Measurements from ENCODE around the gene ADNP. TPM values are rescaled to one million over a fixed set of nuclear protein-coding genes. Genes with fewer than 3 reads are reported as not detected.

The ADNP gene
- total and polyA plus RNA-seq, 2 donors from 2014 or later = 32.0 to 66.7 TPM

DNA sequence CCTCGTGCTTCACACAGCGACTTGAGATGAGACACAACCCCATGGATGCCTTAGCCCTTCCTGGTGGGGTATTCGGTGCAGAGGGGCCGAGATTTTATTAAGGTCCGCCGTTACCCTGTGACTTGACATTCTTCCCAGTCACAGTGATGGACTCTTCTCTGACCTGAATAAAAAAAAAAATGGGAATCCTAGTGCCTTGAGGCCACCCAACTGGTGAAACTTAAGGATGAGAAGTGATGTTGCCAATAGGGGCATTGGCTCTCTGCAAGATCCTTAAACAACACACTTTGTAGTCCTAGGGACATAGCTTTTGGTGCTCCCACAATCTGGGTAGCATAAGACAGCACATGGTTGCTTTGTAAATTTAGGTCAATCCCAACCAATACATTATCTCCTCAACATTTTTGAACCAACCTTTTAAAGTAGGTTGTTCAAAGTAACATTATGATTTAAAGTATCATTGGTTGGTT lies 814 bp upstream of the ADNP start:
- no peaks in the 10 kb centered on the region for H3K27me3 ChIP-seq (ENCODE audit: control insufficient read depth, insufficient read depth, low read length)
- FAIRE-seq = no peak
- H3K9ac ChIP-seq (ENCODE audit: low read length in 3 of 3) = peak overlapping the region in 2 of 3 donors; percentile 11 to 76
- peak overlapping the region; percentile 100 for H3K27ac ChIP-seq (ENCODE audit: low read depth in 2 of 2, low read length in 2 of 2)
- TF ChIP-seq, protein P1, sequence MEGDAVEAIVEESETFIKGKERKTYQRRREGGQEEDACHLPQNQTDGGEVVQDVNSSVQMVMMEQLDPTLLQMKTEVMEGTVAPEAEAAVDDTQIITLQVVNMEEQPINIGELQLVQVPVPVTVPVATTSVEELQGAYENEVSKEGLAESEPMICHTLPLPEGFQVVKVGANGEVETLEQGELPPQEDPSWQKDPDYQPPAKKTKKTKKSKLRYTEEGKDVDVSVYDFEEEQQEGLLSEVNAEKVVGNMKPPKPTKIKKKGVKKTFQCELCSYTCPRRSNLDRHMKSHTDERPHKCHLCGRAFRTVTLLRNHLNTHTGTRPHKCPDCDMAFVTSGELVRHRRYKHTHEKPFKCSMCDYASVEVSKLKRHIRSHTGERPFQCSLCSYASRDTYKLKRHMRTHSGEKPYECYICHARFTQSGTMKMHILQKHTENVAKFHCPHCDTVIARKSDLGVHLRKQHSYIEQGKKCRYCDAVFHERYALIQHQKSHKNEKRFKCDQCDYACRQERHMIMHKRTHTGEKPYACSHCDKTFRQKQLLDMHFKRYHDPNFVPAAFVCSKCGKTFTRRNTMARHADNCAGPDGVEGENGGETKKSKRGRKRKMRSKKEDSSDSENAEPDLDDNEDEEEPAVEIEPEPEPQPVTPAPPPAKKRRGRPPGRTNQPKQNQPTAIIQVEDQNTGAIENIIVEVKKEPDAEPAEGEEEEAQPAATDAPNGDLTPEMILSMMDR (IDR thresholded peaks at IDR 0.05; ENCODE audit: borderline replicate concordance, extremely low read depth, insufficient read depth) = no peak
- intact Hi-C loops (cut with DNase I) = no loop called here
- H3K4me1 ChIP-seq (ENCODE audit: control insufficient read depth in 2 of 3, insufficient read depth in 2 of 3, low read depth in 1 of 3, low read length in 3 of 3) = peaks cover 3 to 15% (median 12%) of the 10 kb centered on the region in 3 donors
- H3K4me3 ChIP-seq (ENCODE audit: low read length in 3 of 3) = peak overlapping the region in 2 of 3 donors; percentile 22 to 66
- no peaks in the 10 kb centered on the region for H3K9me3 ChIP-seq (ENCODE audit: control insufficient read depth in 2 of 3, insufficient read depth in 1 of 3, low read length in 3 of 3)
- no peak for DNase-seq
- peaks cover 0 to 13% (median 8%) of the 10 kb centered on the region in 3 donors for H3K36me3 ChIP-seq (ENCODE audit: control insufficient read depth in 2 of 3, insufficient read depth in 3 of 3, low read length in 3 of 3)

DNA sequence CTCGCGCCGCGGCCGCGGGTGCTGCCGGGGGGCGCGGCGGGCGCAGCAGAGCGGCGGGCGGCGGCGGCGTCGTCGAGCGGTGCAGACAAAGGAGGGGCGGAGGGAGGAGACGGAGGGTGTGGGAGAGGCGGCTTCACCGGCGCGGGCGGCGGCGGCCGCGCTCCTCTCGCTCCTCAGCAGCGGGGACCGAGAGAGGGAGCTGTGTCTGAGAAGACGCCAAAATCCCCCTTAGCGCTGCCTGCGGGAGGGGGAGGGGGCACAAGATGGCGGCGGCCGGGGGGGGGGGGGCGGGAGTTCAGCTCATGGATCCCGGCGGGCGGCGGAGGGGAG lies 296 bp downstream of the ADNP start:
- Histone ChIP-seq H3K27ac (ENCODE audit: low read depth in 2 of 2, low read length in 2 of 2) (peak overlapping the region; percentile 100), H3K4me3 (ENCODE audit: low read length in 3 of 3) (peak overlapping the region in 2 of 3 donors; percentile 61 to 66), H3K27me3 (ENCODE audit: control insufficient read depth, insufficient read depth, low read length) (no peaks in the 10 kb centered on the region), H3K4me1 (ENCODE audit: control insufficient read depth in 2 of 3, insufficient read depth in 2 of 3, low read depth in 1 of 3, low read length in 3 of 3) (peaks cover 3 to 15% (median 12%) of the 10 kb centered on the region in 3 donors), H3K9me3 (ENCODE audit: control insufficient read depth in 2 of 3, insufficient read depth in 1 of 3, low read length in 3 of 3) (no peaks in the 10 kb centered on the region), H3K36me3 (ENCODE audit: control insufficient read depth in 2 of 3, insufficient read depth in 3 of 3, low read length in 3 of 3) (peaks cover 0 to 9% (median 5%) of the 10 kb centered on the region in 3 donors), H3K9ac (ENCODE audit: low read length in 3 of 3) (peak overlapping the region in 2 of 3 donors; percentile 64 to 76)
- intact Hi-C loops (cut with DNase I) = no loop called here
- DNase-seq (no peak), FAIRE-seq (no peak)
- TF ChIP-seq, protein P1 (IDR thresholded peaks at IDR 0.05; ENCODE audit: borderline replicate concordance, extremely low read depth, insufficient read depth) = no peak

GRCh38 chr20:50930139-50930975 lies 880 bp downstream of the ADNP start:
- no peaks in the 10 kb centered on the region for H3K27me3 ChIP-seq (ENCODE audit: control insufficient read depth, insufficient read depth, low read length)
- DNase-seq (peak in 4 of 5 donors; percentile 20 to 89 (median 59)), FAIRE-seq (no peak)
- peak overlapping the region; percentile 69 to 88 for H3K27ac ChIP-seq (ENCODE audit: low read depth in 2 of 2, low read length in 2 of 2)
- H3K9ac ChIP-seq (ENCODE audit: low read length in 3 of 3) = peak overlapping the region; percentile 83 to 92 (median 88)
- H3K9me3 ChIP-seq (ENCODE audit: control insufficient read depth in 2 of 3, insufficient read depth in 1 of 3, low read length in 3 of 3) = no peaks in the 10 kb centered on the region
- intact Hi-C loops (cut with DNase I) = no loop called here
- peak overlapping the region; percentile 71 to 92 (median 88) for H3K4me3 ChIP-seq (ENCODE audit: low read length in 3 of 3)
- peaks cover 0 to 4% (median 4%) of the 10 kb centered on the region in 3 donors for H3K36me3 ChIP-seq (ENCODE audit: control insufficient read depth in 2 of 3, insufficient read depth in 3 of 3, low read length in 3 of 3)
- peaks cover 3 to 15% (median 15%) of the 10 kb centered on the region in 3 donors for H3K4me1 ChIP-seq (ENCODE audit: control insufficient read depth in 2 of 3, insufficient read depth in 2 of 3, low read depth in 1 of 3, low read length in 3 of 3)
- TF ChIP-seq, protein P1 (IDR thresholded peaks at IDR 0.05; ENCODE audit: borderline replicate concordance, extremely low read depth, insufficient read depth) = no peak
